ENCODE data around the gene MED29. TPM values are rescaled to one million over a fixed set of nuclear protein-coding genes. Genes with fewer than 3 reads are reported as not detected.

The MED29 gene
- total RNA-seq, 1 experiment from 2014 or later: 42.9 TPM

GRCh38 chr19:39445196-39446111 is 54.3 kb downstream of the MED29 start, which contains the start of gene SUPT5H (continued):
- TF ChIP-seq ZNF425 (CRISPR knock-in tag; conservative IDR thresholded peaks at IDR 0.05) (no peak), EMX1 (CRISPR knock-in tag; IDR thresholded peaks at IDR 0.05) (no peak), NFATC4 (CRISPR knock-in tag; IDR thresholded peaks at IDR 0.05) (no peak), SMAD3 (CRISPR knock-in tag; IDR thresholded peaks at IDR 0.05; ENCODE audit: borderline replicate concordance) (0 out of 2 replicates have a peak, but pooled peaks have one; percentile 48), IRF1 (CRISPR knock-in tag; IDR thresholded peaks at IDR 0.05) (peak; percentile 78; the same call in 1 of the 2 replicates), GTF2I (CRISPR knock-in tag; conservative IDR thresholded peaks at IDR 0.05) (no peak), TEAD1 (CRISPR knock-in tag; IDR thresholded peaks at IDR 0.05) (0 out of 2 replicates have a peak, but pooled peaks have one; percentile 72), ZNF219 (CRISPR knock-in tag; IDR thresholded peaks at IDR 0.05; ENCODE audit: borderline replicate concordance) (no peak), MAX (CRISPR knock-in tag; IDR thresholded peaks at IDR 0.05) (peak; percentile 96), FOXP1 (CRISPR knock-in tag; IDR thresholded peaks at IDR 0.05; ENCODE audit: borderline replicate concordance) (peak; percentile 67; the same call in 1 of the 2 replicates), TEAD4 (CRISPR knock-in tag; IDR thresholded peaks at IDR 0.05) (no peak), ARID4B (CRISPR knock-in tag; IDR thresholded peaks at IDR 0.05; ENCODE audit: borderline replicate concordance) (peak; percentile 38; the same call in 1 of the 2 replicates), ZNF138 (CRISPR knock-in tag; conservative IDR thresholded peaks at IDR 0.05) (no peak), JAZF1 (CRISPR knock-in tag; IDR thresholded peaks at IDR 0.05) (no peak), ATF3 (CRISPR knock-in tag; conservative IDR thresholded peaks at IDR 0.05) (no peak), USF1 (CRISPR knock-in tag; IDR thresholded peaks at IDR 0.05) (peak; percentile 48; the same call in 1 of the 2 replicates), ZBTB43 (CRISPR knock-in tag; IDR thresholded peaks at IDR 0.05) (peak; percentile 23; the same call in 1 of the 2 replicates), TCF7 (CRISPR knock-in tag; IDR thresholded peaks at IDR 0.05; ENCODE audit: low read depth) (no peak), FOXJ3 (CRISPR knock-in tag; IDR thresholded peaks at IDR 0.05; ENCODE audit: borderline replicate concordance) (no peak), SP1 (CRISPR knock-in tag; conservative IDR thresholded peaks at IDR 0.05) (peak; percentile 73), RELA (CRISPR knock-in tag; IDR thresholded peaks at IDR 0.05; ENCODE audit: borderline replicate concordance) (peak; percentile 43; the same call in 1 of the 2 replicates), ERG (CRISPR knock-in tag; IDR thresholded peaks at IDR 0.05) (no peak), ZMAT4 (CRISPR knock-in tag; IDR thresholded peaks at IDR 0.05) (no peak)

Data from WTC11 (cell line).